Measurements from ENCODE around the gene SLC12A4.

The SLC12A4 gene

DNA sequence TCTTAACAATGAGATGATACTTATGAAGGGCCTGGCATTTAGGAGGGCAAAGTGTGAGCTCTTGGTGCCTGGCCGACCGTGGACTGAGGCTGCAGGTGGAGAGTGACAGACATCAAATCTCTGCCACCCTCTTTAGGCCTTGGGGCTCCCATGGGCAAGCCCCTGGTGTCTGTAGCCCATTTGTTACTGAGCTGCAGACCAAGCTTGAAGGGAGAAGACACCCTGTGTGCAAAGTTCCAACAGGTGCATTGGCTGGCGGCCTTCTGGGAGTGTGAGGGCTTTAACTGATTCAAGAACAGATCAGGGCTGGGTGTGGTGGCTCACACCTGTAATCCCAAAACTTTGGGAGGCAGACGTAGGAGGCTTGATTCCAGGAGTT, 36.0 kb downstream of the SLC12A4 start:
- no peak for ATAC-seq (replicated peaks; ENCODE audit: extremely low read depth, poor library complexity, severe bottlenecking)
- no peaks in the 10 kb centered on the region for H3K9me3 Mint-ChIP-seq
- DNase-seq (ENCODE audit: low spot score in 2 of 2), result no peak
- H3K4me3 Mint-ChIP-seq, result no peak overlapping the region
- H3K27me3 Mint-ChIP-seq, result no peaks in the 10 kb centered on the region
- peaks cover 46% of the 10 kb centered on the region for H3K36me3 Mint-ChIP-seq (ENCODE audit: insufficient read depth)
- no peak overlapping the region for H3K27ac Mint-ChIP-seq (ENCODE audit: low read depth)
- peaks cover 29% of the 10 kb centered on the region for H3K4me1 Mint-ChIP-seq

DNA sequence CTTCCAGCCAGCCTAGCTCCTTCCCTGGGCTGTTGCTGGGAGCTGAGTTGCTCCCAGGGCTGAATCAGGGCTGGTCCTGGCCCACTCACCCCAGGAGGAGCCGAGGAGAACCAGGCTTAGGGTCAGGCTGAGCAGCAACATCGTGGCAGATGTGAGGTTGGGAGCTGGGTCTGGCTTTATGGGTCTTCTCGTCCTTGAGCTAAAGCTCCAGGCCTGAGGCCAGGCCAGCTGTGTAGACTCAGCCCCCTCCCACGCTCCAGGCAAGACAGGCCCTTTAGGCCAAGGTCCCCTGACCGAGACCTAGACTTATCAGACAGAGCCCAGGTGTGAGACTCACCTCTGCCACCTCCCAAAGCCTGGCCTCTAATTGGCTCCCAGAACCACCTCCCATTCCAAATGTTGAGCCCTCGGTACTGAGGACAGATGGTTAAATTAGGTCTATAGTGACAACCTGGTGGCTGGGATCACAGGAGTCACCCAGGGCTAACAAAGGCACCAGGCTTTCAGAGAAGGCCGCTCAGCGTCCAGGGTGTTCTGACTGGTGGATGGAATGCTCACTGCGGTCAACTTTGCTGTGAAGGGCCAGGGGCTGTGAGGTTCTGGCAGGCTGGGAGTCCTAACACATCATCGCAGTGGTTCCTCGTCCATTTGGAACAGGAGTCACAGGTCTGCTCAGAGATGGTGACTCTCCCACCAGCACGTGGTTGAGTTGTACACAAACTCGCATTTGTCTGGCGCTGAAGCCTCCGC, 36.5 kb downstream of the SLC12A4 start, which contains the start of gene CTRL:
Gene CTRL (minus strand): TSS at position 151 of the 750 bp plus-strand sequence. CDS start 10 bp downstream, at position 141.
- no peaks in the 10 kb centered on the region for H3K9me3 Mint-ChIP-seq
- H3K27ac Mint-ChIP-seq (ENCODE audit: low read depth), result peak within 1 kb of the TSS; percentile 61
- H3K4me1 Mint-ChIP-seq, result peaks cover 23% of the 10 kb centered on the region

GRCh38 chr16:67930678-67931211, 37.7 kb downstream of the SLC12A4 start:
- H3K4me1 Mint-ChIP-seq, result peaks cover 18% of the 10 kb centered on the region
- no peak overlapping the region for H3K4me3 Mint-ChIP-seq
- ATAC-seq (replicated peaks; ENCODE audit: extremely low read depth, poor library complexity, severe bottlenecking) (no peak), DNase-seq (ENCODE audit: low spot score in 2 of 2) (no peak)
- H3K36me3 Mint-ChIP-seq (ENCODE audit: insufficient read depth), result peaks cover 40% of the 10 kb centered on the region
- H3K27ac Mint-ChIP-seq (ENCODE audit: low read depth), result no peak overlapping the region
- no peaks in the 10 kb centered on the region for H3K9me3 Mint-ChIP-seq
- H3K27me3 Mint-ChIP-seq, result no peaks in the 10 kb centered on the region

More for the DNA sequence above, 36.5 kb downstream of the SLC12A4 start, which contains the start of gene CTRL:
- H3K4me3 Mint-ChIP-seq, result no peak within 1 kb of the TSS
- DNase-seq (ENCODE audit: low spot score in 2 of 2) (no peak), ATAC-seq (replicated peaks; ENCODE audit: extremely low read depth, poor library complexity, severe bottlenecking) (no peak)
- no peaks in the 10 kb centered on the region for H3K27me3 Mint-ChIP-seq
- H3K36me3 Mint-ChIP-seq (ENCODE audit: insufficient read depth), result peaks cover 46% of the 10 kb centered on the region

- ATAC-seq (replicated peaks; ENCODE audit: extremely low read depth, poor library complexity, severe bottlenecking) (no peak), DNase-seq (ENCODE audit: low spot score in 2 of 2) (no peak)
- Mint-ChIP-seq H3K4me3 (no peak overlapping the region), H3K27me3 (no peaks in the 10 kb centered on the region), H3K4me1 (peaks cover 13% of the 10 kb centered on the region), H3K27ac (ENCODE audit: low read depth) (no peak overlapping the region), H3K36me3 (ENCODE audit: insufficient read depth) (peaks cover 35% of the 10 kb centered on the region), H3K9me3 (no peaks in the 10 kb centered on the region)
Measured at GRCh38 chr16:67930191-67930590, 38.2 kb downstream of the SLC12A4 start.

DNA sequence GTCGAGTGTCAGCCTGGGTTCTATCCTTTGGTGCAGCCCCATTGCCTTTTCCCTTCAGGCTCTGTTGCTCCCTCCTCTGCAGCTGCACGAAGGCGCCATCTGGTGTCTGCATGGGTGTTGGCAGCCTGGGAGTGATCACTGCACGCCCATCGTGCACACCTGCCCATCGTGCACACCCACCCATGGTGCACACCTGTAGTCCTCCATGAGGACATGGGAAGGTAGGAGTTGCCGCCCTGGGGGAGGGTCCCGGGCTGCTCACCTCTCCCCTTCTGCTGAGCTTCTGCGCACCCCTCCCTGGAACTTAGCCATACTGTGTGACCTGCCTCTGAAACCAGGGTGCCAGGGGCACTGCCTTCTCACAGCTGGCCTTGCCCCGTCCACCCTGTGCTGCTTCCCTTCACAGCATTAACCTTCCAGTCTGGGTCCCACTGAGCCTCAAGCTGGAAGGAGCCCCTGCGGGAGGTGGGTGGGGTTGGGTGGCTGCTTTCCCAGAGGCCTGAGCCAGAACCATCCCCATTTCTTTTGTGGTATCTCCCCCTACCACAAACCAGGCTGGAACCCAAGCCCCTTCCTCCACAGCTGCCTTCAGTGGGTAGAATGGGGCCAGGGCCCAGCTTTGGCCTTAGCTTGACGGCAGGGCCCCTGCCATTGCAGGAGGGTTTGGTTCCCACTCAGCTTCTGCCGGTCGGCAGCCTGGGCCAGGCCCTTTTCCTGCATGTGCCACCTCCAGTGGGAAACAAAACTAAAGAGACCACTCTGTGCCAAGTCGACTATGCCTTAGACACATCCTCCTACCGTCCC, 39.7 kb downstream of the SLC12A4 start:
- Mint-ChIP-seq H3K4me3 (no peak overlapping the region), H3K36me3 (ENCODE audit: insufficient read depth) (peaks cover 28% of the 10 kb centered on the region), H3K9me3 (no peaks in the 10 kb centered on the region), H3K4me1 (peaks cover 2% of the 10 kb centered on the region), H3K27ac (ENCODE audit: low read depth) (no peak overlapping the region), H3K27me3 (no peaks in the 10 kb centered on the region)
- peak; percentile 86 for ATAC-seq (replicated peaks; ENCODE audit: extremely low read depth, poor library complexity, severe bottlenecking)
- peak; percentile 53 to 55 for DNase-seq (ENCODE audit: low spot score in 2 of 2)

- H3K27me3 Mint-ChIP-seq, result no peaks in the 10 kb centered on the region
- ATAC-seq (replicated peaks; ENCODE audit: extremely low read depth, poor library complexity, severe bottlenecking), result no peak
- no peaks in the 10 kb centered on the region for H3K4me1 Mint-ChIP-seq
- no peaks in the 10 kb centered on the region for H3K9me3 Mint-ChIP-seq
- no peak overlapping the region for H3K4me3 Mint-ChIP-seq
- H3K36me3 Mint-ChIP-seq (ENCODE audit: insufficient read depth), result peaks cover 23% of the 10 kb centered on the region
- no peak overlapping the region for H3K27ac Mint-ChIP-seq (ENCODE audit: low read depth)
- no peak for DNase-seq (ENCODE audit: low spot score in 2 of 2)
Measured at GRCh38 chr16:67928147-67928546, 40.3 kb downstream of the SLC12A4 start.

DNA sequence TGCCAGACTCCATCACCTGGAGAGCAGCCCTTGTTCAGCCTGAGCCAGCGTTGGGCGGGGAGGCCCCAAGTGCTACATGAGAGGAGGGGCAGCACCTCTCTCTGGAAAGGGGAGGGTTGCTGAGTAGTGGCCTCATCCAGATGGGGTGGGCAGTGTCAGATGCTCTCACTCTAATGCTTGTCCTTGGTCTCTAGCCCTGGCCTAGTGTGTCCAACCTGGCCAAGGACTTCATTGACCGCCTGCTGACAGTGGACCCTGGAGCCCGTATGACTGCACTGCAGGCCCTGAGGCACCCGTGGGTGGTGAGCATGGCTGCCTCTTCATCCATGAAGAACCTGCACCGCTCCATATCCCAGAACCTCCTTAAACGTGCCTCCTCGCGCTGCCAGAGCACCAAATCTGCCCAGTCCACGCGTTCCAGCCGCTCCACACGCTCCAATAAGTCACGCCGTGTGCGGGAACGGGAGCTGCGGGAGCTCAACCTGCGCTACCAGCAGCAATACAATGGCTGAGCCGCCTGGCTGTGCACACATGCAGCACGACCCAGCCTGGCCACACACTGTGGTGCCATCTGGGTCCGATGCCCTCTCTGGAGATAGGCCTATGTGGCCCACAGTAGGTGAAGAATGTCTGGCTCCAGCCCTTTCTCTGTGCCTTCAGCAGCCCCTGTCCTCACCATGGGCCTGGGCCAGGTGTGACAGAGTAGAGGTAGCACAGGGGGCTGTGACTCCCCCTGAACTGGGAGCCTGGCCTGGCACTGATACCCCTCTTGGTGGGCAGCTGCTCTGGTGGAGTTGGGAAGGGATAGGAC, 41.1 kb downstream of the SLC12A4 start:
- peaks cover 16% of the 10 kb centered on the region for H3K36me3 Mint-ChIP-seq (ENCODE audit: insufficient read depth)
- H3K9me3 Mint-ChIP-seq, result no peaks in the 10 kb centered on the region
- no peak for DNase-seq (ENCODE audit: low spot score in 2 of 2)
- no peaks in the 10 kb centered on the region for H3K27me3 Mint-ChIP-seq
- no peak overlapping the region for H3K4me3 Mint-ChIP-seq
- no peaks in the 10 kb centered on the region for H3K4me1 Mint-ChIP-seq
- ATAC-seq (replicated peaks; ENCODE audit: extremely low read depth, poor library complexity, severe bottlenecking), result no peak
- H3K27ac Mint-ChIP-seq (ENCODE audit: low read depth), result no peak overlapping the region

- peaks cover 13% of the 10 kb centered on the region for H3K36me3 Mint-ChIP-seq (ENCODE audit: insufficient read depth)
- H3K27ac Mint-ChIP-seq (ENCODE audit: low read depth), result peak overlapping the region; percentile 67
- no peak overlapping the region for H3K4me3 Mint-ChIP-seq
- no peaks in the 10 kb centered on the region for H3K9me3 Mint-ChIP-seq
- H3K4me1 Mint-ChIP-seq, result no peaks in the 10 kb centered on the region
- no peaks in the 10 kb centered on the region for H3K27me3 Mint-ChIP-seq
- DNase-seq (ENCODE audit: low spot score in 2 of 2), result no peak
- no peak for ATAC-seq (replicated peaks; ENCODE audit: extremely low read depth, poor library complexity, severe bottlenecking)
Measured at GRCh38 chr16:67926181-67926750, 42.2 kb downstream of the SLC12A4 start.

DNA sequence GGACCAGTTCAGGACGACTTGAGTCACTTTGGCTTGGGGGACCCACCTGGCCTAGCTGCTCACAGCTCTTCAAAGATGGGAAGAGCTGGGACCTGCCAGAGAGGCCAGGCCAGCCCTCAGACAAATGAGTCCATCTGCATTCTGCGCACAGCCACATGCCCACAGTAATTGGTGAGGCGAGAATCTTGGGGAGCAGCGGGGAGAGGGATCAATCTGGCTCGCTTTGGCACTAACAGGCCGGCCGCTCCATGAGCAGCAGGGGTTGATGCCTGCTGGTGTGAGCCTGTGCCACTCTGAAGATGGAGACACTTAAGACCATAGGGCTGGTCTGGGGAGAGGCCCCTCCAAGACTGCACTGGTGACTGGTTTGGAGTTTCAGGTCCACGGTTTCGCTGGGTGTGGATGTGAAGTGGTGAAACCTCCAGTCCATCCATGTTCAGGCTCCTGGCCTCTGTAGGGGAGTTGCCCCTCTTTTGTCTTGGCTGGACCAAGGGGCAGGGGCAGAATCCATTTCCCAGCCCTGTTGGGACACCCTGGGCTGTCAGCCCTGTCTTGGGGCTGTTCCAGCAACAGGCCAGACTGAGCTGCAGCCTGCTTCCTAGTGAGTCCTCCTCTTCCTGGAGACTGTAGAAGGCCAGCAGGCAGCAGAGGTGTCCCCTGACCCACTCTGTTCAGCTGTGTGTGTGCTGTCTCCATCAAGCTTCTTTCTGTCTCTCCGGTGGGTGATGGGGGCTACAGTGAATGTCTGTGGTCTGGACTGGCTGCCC, 44.1 kb downstream of the SLC12A4 start:
- peaks cover 8% of the 10 kb centered on the region for H3K36me3 Mint-ChIP-seq (ENCODE audit: insufficient read depth)
- ATAC-seq (replicated peaks; ENCODE audit: extremely low read depth, poor library complexity, severe bottlenecking), result no peak
- H3K27ac Mint-ChIP-seq (ENCODE audit: low read depth), result no peak overlapping the region
- no peaks in the 10 kb centered on the region for H3K4me1 Mint-ChIP-seq
- no peak for DNase-seq (ENCODE audit: low spot score in 2 of 2)
- H3K4me3 Mint-ChIP-seq, result no peak overlapping the region
- H3K27me3 Mint-ChIP-seq, result no peaks in the 10 kb centered on the region
- H3K9me3 Mint-ChIP-seq, result no peaks in the 10 kb centered on the region

DNA sequence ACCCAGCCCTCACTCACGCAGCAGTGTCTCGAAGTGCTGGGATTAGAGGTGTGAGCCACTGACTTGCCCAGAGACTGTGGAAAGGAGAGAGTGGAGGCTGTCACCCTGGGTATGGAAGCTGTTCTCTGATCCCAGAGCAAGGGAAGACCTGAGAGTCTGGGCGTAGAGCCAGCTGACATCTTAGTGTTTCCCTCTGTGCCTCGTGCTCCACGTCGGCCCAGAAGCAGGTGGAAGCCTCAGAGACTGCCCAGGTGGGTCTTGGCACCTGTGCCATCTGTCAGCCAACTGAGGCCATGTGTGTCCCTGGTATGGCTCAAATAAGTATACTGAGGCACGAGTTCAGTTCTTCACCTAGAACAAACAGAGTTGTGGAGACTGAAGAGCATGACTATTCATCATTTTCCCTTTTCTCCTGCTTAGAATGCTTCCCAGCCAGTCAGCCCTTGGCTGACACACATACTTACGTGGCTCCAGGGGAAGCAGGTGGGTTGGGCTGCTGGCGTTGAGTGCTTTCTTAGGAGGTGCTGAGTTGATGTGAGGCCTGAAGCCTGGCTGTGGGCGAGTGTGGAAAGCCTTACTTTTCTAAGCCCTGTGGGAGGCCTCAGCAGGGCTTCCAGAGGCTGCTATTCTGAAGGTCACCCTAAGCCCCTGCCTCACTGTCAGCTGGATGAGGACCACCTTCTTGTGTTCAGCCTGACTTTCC, 44.9 kb downstream of the SLC12A4 start:
- Mint-ChIP-seq H3K9me3 (no peaks in the 10 kb centered on the region), H3K4me3 (no peak overlapping the region), H3K27ac (ENCODE audit: low read depth) (no peak overlapping the region), H3K27me3 (no peaks in the 10 kb centered on the region), H3K36me3 (ENCODE audit: insufficient read depth) (peaks cover 8% of the 10 kb centered on the region), H3K4me1 (no peaks in the 10 kb centered on the region)
- DNase-seq (ENCODE audit: low spot score in 2 of 2) (no peak), ATAC-seq (replicated peaks; ENCODE audit: extremely low read depth, poor library complexity, severe bottlenecking) (no peak)

- no peaks in the 10 kb centered on the region for H3K9me3 Mint-ChIP-seq
- no peak overlapping the region for H3K27ac Mint-ChIP-seq (ENCODE audit: low read depth)
- ATAC-seq (replicated peaks; ENCODE audit: extremely low read depth, poor library complexity, severe bottlenecking), result no peak
- H3K27me3 Mint-ChIP-seq, result no peaks in the 10 kb centered on the region
- DNase-seq (ENCODE audit: low spot score in 2 of 2), result no peak
- H3K4me3 Mint-ChIP-seq, result no peak overlapping the region
- peaks cover 5% of the 10 kb centered on the region for H3K4me1 Mint-ChIP-seq
- H3K36me3 Mint-ChIP-seq (ENCODE audit: insufficient read depth), result peaks cover 5% of the 10 kb centered on the region
Measured at GRCh38 chr16:67922740-67923139, 45.7 kb downstream of the SLC12A4 start.
